Measurements from ENCODE around the gene FA2H.
A peak's percentile ranks its signal among the peaks of the same experiment; 100 is the strongest.

The FA2H gene

DNA sequence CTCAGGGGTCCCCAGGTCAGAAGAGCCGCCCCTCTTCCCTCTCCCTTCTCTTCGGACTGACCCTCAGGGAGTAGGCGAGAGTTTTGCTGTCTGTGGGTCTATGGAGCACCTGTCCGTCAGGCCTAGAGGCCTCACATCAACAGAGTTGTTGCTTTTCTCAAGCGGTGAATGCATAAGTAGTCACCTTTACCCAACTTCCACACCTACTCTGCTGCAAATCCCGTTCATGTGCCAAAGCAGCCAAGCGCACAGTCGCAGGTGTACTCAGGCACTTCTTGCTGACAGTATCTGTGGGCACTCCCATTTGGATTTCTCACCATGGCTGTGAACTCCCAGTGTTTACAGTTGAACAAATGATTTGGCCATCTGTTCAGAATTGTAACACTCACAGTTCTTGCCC, 4.0 kb upstream of the FA2H start:
- Histone ChIP-seq H3K9ac (ENCODE audit: insufficient read length, low read depth) (no peak overlapping the region), H3K36me3 (ENCODE audit: insufficient read depth, insufficient read length, low read length) (no peaks in the 10 kb centered on the region), H3K27me3 (ENCODE audit: insufficient read depth, insufficient read length) (peaks cover 23% of the 10 kb centered on the region), H3K4me1 (ENCODE audit: insufficient read depth, insufficient read length) (peaks cover 4% of the 10 kb centered on the region), H3K9me3 (ENCODE audit: insufficient read depth, low read length) (no peaks in the 10 kb centered on the region), H3K4me3 (ENCODE audit: insufficient read length, low read depth) (no peak overlapping the region)
- no peak for DNase-seq (ENCODE audit: low read depth, low spot score)
- TF ChIP-seq ZNF274 (IDR thresholded peaks at IDR 0.05; ENCODE audit: low read depth, low read length) (no peak), YY1 (IDR thresholded peaks at IDR 0.05; ENCODE audit: insufficient read depth, insufficient read length) (no peak), SUZ12 (IDR thresholded peaks at IDR 0.05; ENCODE audit: extremely low read depth, insufficient read depth, insufficient read length) (no peak)

DNA sequence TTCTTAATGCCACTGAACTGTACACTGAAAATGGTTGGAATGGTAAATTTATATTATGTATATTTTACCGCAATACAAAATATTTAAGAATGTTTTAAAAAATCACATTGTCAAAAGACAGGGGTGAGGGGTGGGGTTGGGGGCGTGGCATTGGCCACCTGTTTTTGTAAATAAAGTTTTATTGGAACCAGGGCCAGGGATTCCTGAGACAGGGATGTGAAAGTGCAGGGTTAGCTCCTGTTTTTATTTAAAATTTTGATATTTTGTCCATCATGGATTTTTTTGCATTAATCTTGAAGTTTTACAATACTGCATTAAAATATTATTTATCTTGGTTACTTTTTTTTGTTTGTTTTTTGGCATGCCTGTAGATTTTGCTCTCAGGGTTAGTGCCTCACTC, 2.3 kb upstream of the FA2H start:
- Histone ChIP-seq H3K36me3 (ENCODE audit: insufficient read depth, insufficient read length, low read length) (no peaks in the 10 kb centered on the region), H3K9ac (ENCODE audit: insufficient read length, low read depth) (no peak overlapping the region), H3K27me3 (ENCODE audit: insufficient read depth, insufficient read length) (peaks cover 40% of the 10 kb centered on the region), H3K4me3 (ENCODE audit: insufficient read length, low read depth) (no peak overlapping the region), H3K4me1 (ENCODE audit: insufficient read depth, insufficient read length) (peaks cover 4% of the 10 kb centered on the region), H3K9me3 (ENCODE audit: insufficient read depth, low read length) (no peaks in the 10 kb centered on the region)
- TF ChIP-seq ZNF274 (IDR thresholded peaks at IDR 0.05; ENCODE audit: low read depth, low read length) (no peak), YY1 (IDR thresholded peaks at IDR 0.05; ENCODE audit: insufficient read depth, insufficient read length) (no peak), SUZ12 (IDR thresholded peaks at IDR 0.05; ENCODE audit: extremely low read depth, insufficient read depth, insufficient read length) (no peak)
- DNase-seq (ENCODE audit: low read depth, low spot score), result no peak

DNA sequence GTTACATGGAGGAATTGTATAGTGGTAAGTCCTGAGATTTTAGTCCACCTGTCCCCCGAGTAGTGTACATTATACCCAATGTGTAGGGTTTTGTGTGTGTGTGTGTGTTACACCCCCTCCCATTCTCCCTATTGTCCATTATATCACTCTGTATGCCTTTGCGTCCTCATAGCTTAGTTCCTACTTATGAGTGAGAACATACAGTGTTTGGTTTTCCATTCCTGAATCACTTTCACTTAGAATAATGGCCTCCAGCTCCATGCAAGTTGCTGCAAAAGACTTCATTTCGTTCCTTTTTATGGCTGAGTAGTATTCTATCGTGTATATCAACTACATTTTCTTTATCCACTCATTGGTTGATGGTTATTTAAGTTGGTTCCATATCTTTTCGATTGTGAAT, 635 bp upstream of the FA2H start:
- Histone ChIP-seq H3K4me1 (ENCODE audit: insufficient read depth, insufficient read length) (peaks cover 4% of the 10 kb centered on the region), H3K4me3 (ENCODE audit: insufficient read length, low read depth) (peak overlapping the region; percentile 36), H3K27me3 (ENCODE audit: insufficient read depth, insufficient read length) (peaks cover 42% of the 10 kb centered on the region), H3K9ac (ENCODE audit: insufficient read length, low read depth) (no peak overlapping the region), H3K9me3 (ENCODE audit: insufficient read depth, low read length) (no peaks in the 10 kb centered on the region), H3K36me3 (ENCODE audit: insufficient read depth, insufficient read length, low read length) (no peaks in the 10 kb centered on the region)
- DNase-seq (ENCODE audit: low read depth, low spot score), result no peak
- no peak for TF ChIP-seq YY1 (IDR thresholded peaks at IDR 0.05; ENCODE audit: insufficient read depth, insufficient read length)
- TF ChIP-seq ZNF274 (IDR thresholded peaks at IDR 0.05; ENCODE audit: low read depth, low read length), result no peak
- TF ChIP-seq SUZ12 (IDR thresholded peaks at IDR 0.05; ENCODE audit: extremely low read depth, insufficient read depth, insufficient read length), result no peak

DNA sequence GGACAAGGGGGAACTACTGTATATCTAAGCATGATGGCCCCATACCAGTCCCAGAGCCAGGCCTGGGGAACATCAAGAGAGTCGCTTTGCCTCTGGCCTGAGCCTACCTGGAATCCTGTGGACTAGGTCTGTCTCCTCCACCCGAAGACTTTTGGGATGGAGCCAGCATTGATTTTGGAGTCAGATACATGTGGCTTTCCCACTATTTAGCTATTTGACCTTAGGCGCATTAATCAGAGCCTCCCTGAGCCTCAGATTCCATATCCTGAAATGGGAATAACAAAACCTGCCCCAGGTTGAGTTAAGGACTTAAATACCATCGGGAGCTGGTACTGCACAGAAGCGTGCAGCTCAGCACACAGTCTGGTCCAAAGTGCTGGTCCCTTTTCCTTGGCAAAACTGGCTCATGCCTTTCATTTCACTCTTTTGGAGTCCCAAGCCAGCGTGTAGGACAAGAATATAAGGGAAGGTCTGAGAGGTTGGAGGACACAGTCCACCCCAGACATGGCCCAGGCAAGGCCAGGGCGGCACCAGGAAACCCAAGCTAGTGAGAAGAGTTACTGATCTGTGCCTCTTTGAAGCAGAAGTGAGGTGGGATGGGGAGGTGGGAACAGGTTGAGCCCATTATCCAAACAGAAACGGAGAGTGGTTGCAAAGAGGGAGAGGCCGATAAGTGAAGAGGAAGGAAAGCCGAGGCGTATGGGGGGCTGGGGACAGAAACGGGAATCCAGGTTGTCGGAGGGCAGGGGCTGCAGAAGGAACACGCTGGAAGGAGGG, 986 bp downstream of the FA2H start:
- peaks cover 42% of the 10 kb centered on the region for H3K27me3 ChIP-seq (ENCODE audit: insufficient read depth, insufficient read length)
- no peaks in the 10 kb centered on the region for H3K36me3 ChIP-seq (ENCODE audit: insufficient read depth, insufficient read length, low read length)
- no peaks in the 10 kb centered on the region for H3K9me3 ChIP-seq (ENCODE audit: insufficient read depth, low read length)
- peak overlapping the region; percentile 78 for H3K9ac ChIP-seq (ENCODE audit: insufficient read length, low read depth)
- TF ChIP-seq YY1 (IDR thresholded peaks at IDR 0.05; ENCODE audit: insufficient read depth, insufficient read length) (no peak), SUZ12 (IDR thresholded peaks at IDR 0.05; ENCODE audit: extremely low read depth, insufficient read depth, insufficient read length) (no peak), ZNF274 (IDR thresholded peaks at IDR 0.05; ENCODE audit: low read depth, low read length) (no peak)
- H3K4me1 ChIP-seq (ENCODE audit: insufficient read depth, insufficient read length), result peaks cover 4% of the 10 kb centered on the region
- H3K4me3 ChIP-seq (ENCODE audit: insufficient read length, low read depth), result peak overlapping the region; percentile 61
- DNase-seq (ENCODE audit: low read depth, low spot score), result no peak

DNA sequence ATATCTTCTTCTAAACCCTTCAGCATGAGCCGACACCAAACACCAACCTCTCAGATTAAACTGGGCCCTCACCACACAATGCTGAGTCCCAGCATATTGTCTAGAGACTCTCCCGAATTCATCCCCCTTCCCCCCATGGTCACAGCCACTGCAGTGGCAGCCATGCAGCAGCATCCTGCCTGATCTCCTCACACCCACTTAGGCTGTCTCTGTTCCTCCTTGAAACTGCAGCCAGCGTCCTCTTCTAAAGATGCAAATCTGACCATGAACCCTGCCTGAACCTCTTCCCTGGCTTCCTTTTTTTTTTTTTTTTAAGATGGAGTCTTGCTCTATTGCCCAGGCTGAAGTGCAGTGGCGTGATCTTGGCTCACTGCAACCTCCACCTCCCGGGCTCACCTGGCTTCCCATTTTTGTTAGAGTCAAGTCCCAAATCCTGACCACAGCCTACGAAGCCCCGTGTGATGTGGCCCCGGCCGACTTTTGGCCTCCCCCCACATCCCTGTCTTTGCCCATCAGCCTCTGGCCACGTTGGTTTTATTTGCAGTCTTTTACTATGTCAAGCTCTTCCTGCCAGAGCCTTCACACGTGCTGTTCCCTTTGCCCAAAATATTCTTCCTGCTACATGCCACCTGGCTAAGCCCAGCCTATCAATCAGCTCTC, 2.8 kb downstream of the FA2H start:
- H3K9ac ChIP-seq (ENCODE audit: insufficient read length, low read depth), result no peak overlapping the region
- no peak for DNase-seq (ENCODE audit: low read depth, low spot score)
- H3K36me3 ChIP-seq (ENCODE audit: insufficient read depth, insufficient read length, low read length), result no peaks in the 10 kb centered on the region
- no peaks in the 10 kb centered on the region for H3K9me3 ChIP-seq (ENCODE audit: insufficient read depth, low read length)
- TF ChIP-seq YY1 (IDR thresholded peaks at IDR 0.05; ENCODE audit: insufficient read depth, insufficient read length), result no peak
- TF ChIP-seq SUZ12 (IDR thresholded peaks at IDR 0.05; ENCODE audit: extremely low read depth, insufficient read depth, insufficient read length), result no peak
- TF ChIP-seq ZNF274 (IDR thresholded peaks at IDR 0.05; ENCODE audit: low read depth, low read length), result no peak
- peaks cover 39% of the 10 kb centered on the region for H3K27me3 ChIP-seq (ENCODE audit: insufficient read depth, insufficient read length)
- peaks cover 4% of the 10 kb centered on the region for H3K4me1 ChIP-seq (ENCODE audit: insufficient read depth, insufficient read length)
- H3K4me3 ChIP-seq (ENCODE audit: insufficient read length, low read depth), result no peak overlapping the region

DNA sequence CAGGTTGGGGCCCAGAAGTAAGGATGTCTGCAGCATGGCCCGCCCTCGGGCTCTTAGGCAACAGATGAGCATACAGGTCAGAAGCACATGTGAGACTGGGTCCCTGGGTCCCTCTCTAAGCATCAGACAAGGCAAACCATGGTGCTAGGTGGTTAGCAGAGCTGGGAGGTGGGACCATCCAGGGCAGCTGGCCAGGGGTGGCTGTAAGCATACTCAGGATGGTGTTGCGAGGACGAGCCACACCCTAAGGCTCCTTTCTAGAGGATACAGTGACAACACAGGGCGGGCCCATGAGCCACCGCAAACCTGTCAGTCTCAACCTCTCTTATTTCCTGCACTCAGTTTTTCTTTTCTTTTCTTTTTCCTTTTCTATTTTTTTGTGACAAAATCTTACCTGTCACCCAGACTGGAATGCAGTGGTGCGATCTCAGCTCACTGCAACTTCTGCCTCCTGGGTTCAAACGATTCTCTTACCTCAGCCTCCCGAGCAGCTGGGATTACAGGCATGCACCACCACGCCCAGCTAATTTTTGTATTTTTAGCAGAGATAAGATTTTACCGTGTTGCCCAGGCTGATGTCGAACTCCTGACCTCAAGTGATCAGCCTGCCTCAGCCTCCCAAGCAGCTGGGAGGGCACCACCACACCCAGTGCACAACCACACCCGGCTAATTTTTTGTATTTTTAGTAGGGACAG, 3.6 kb downstream of the FA2H start:
- H3K9ac ChIP-seq (ENCODE audit: insufficient read length, low read depth), result no peak overlapping the region
- peaks cover 39% of the 10 kb centered on the region for H3K27me3 ChIP-seq (ENCODE audit: insufficient read depth, insufficient read length)
- H3K9me3 ChIP-seq (ENCODE audit: insufficient read depth, low read length), result no peaks in the 10 kb centered on the region
- no peaks in the 10 kb centered on the region for H3K36me3 ChIP-seq (ENCODE audit: insufficient read depth, insufficient read length, low read length)
- peaks cover 4% of the 10 kb centered on the region for H3K4me1 ChIP-seq (ENCODE audit: insufficient read depth, insufficient read length)
- TF ChIP-seq ZNF274 (IDR thresholded peaks at IDR 0.05; ENCODE audit: low read depth, low read length) (no peak), YY1 (IDR thresholded peaks at IDR 0.05; ENCODE audit: insufficient read depth, insufficient read length) (no peak), SUZ12 (IDR thresholded peaks at IDR 0.05; ENCODE audit: extremely low read depth, insufficient read depth, insufficient read length) (no peak)
- H3K4me3 ChIP-seq (ENCODE audit: insufficient read length, low read depth), result no peak overlapping the region
- no peak for DNase-seq (ENCODE audit: low read depth, low spot score)
